CD4-positive, alpha-beta T cell (primary cell): ENCODE results near the gene MLYCD. TPM values are rescaled to one million over a fixed set of nuclear protein-coding genes. Genes with fewer than 3 reads are reported as not detected.

Experiments used
- ATAC-seq: fragments of 200-7000 bp; cut with Tn5 transposase; one replicate; pipeline ENCODE4 v1.10.0; 2022; ENCODE audit warnings: mild to moderate bottlenecking; ENCODE audit not compliant: poor library complexity
- CTCF ChIA-PET: fragments of 350-600 bp; sonication (Branson Sonifier 250); formaldehyde crosslinking; loops from one replicate; lab custom pipeline; 2021; ENCODE audit warnings: antibody characterized with exemption, inconsistent platforms; lab: Charles Lee
- POLR2A ChIA-PET: fragments of 350-600 bp; sonication (Branson Sonifier 250); formaldehyde crosslinking; loops from one replicate; lab custom pipeline; 2021; ENCODE audit warnings: antibody characterized with exemption, inconsistent platforms; lab: Charles Lee
- DNase-seq, 14 experiments: peaks; one replicate each; pipeline ENCODE4 v3.0.0-alpha.2; 2013 to 2020; ENCODE audit warnings: mixed read lengths in 2 of 14
- H3K27ac ChIP-seq, 2 donors: one replicate each; pipeline versions ENCODE4 v1.5.1 to v1.7.0; 2013; ENCODE audit warnings: low read length in 2 of 2, low read depth in 1 of 2, mild to moderate bottlenecking in 1 of 2
- H3K27me3 ChIP-seq, 2 experiments: 1 replicate in 1 of 2; 2 replicates in 1 of 2; pipeline versions ENCODE4 v1.6.1 to v1.7.0; 2013; ENCODE audit warnings: low read length in 2 of 2, control low read depth in 1 of 2, mild to moderate bottlenecking in 1 of 2, moderate library complexity in 1 of 2; ENCODE audit not compliant: insufficient read depth in 2 of 2, control insufficient read depth in 1 of 2
- H3K36me3 ChIP-seq: one replicate; pipeline ENCODE4 v1.6.1; 2013; ENCODE audit warnings: low read length, control low read depth; ENCODE audit not compliant: insufficient read depth
- H3K4me1 ChIP-seq: one replicate; pipeline ENCODE4 v1.6.1; 2013; ENCODE audit warnings: low read length, control low read depth; ENCODE audit not compliant: insufficient read depth
- H3K4me3 ChIP-seq: one replicate; pipeline ENCODE4 v1.5.1; 2013; ENCODE audit warnings: mild to moderate bottlenecking, low read length, moderate library complexity
- H3K9me3 ChIP-seq, 2 experiments: 1 replicate in 1 of 2; 2 replicates in 1 of 2; pipeline versions ENCODE4 v1.6.1 to v1.7.0; 2013; ENCODE audit warnings: low read length in 2 of 2, mild to moderate bottlenecking in 2 of 2, control low read depth in 1 of 2, moderate library complexity in 1 of 2; ENCODE audit not compliant: control insufficient read depth in 1 of 2, insufficient read depth in 1 of 2
- H3K27ac Mint-ChIP-seq: one replicate; pipeline ENCODE4 v1.8.0; 2020; ENCODE audit warnings: mixed read lengths
- H3K27me3 Mint-ChIP-seq: one replicate; pipeline ENCODE4 v1.8.0; 2021; ENCODE audit warnings: mixed read lengths
- H3K36me3 Mint-ChIP-seq: one replicate; pipeline ENCODE4 v1.8.0; 2021; ENCODE audit warnings: low read depth, mixed read lengths
- H3K4me1 Mint-ChIP-seq: one replicate; pipeline ENCODE4 v1.8.0; 2021; ENCODE audit warnings: low read depth, mixed read lengths
- H3K4me3 Mint-ChIP-seq: one replicate; pipeline ENCODE4 v1.8.0; 2020; ENCODE audit warnings: mild to moderate bottlenecking, mixed read lengths
- H3K9me3 Mint-ChIP-seq: one replicate; pipeline ENCODE4 v1.8.0; 2020; ENCODE audit warnings: mixed read lengths
- CTCF ChIP-seq: fragments of 200-600 bp; IDR thresholded peaks from one replicate; pipeline ENCODE4 v1.8.0; 2022; ENCODE audit warnings: antibody characterized with exemption, mild to moderate bottlenecking
- intact Hi-C, 2 experiments: fragments of 100-400 bp; cut with DNase I in 1 of 2; cut with micrococcal nuclease in 1 of 2; formaldehyde crosslinking; loops; one replicate each; pipeline versions ENCODE4 v1.15.1 to v1.9.0; 2023 to 2025; cut with DNase I, micrococcal nuclease
- total RNA-seq, 174 experiments: library from RNA in 2 of 174; stranded (reverse) in 2 of 174; gene quantifications; one replicate each; pipeline ENCODE4 v1.2.3 and lab custom pipeline; 2021 to 2026

Gene MLYCD
- total RNA-seq, 2 experiments from 2014 or later, result 4.7 to 5.3 TPM

DNA sequence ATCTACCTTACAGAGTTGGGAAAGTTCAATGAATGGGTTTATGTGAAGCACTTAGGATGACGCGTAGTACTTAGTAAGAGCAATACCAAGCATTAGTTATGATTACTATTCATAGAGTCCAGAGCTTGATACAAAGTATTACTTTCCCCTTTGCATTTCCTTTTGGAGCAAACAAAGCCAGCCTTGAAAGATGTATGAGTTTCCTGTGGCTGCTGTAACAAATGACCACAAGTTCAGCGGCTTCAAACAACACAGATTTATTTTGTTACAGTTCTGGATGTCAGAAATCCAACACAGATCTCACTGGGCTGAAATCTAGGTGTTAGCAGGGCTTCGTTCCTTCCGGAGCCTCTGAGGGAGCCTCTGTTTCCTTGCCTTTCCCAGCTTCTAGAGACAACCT lies 8.6 kb upstream of the MLYCD start:
- Mint-ChIP-seq H3K4me3 (no peak overlapping the region), H3K27me3 (peaks cover 28% of the 10 kb centered on the region), H3K4me1 (no peaks in the 10 kb centered on the region), H3K27ac (no peak overlapping the region), H3K9me3 (peaks cover 3% of the 10 kb centered on the region), H3K36me3 (no peaks in the 10 kb centered on the region)
- Histone ChIP-seq H3K4me1 (no peaks in the 10 kb centered on the region), H3K9me3 (peaks cover 6% of the 10 kb centered on the region in 2 experiments), H3K27ac (no peak overlapping the region), H3K4me3 (no peak overlapping the region), H3K27me3 (no peaks in the 10 kb centered on the region), H3K36me3 (no peaks in the 10 kb centered on the region)
- CTCF ChIA-PET, result no interaction called here
- ATAC-seq, result no peak
- TF ChIP-seq CTCF, result no peak
- intact Hi-C loops, result no loop called here
- no peak for DNase-seq
- POLR2A ChIA-PET, result no interaction called here

GRCh38 chr16:83891742-83892141 lies 7.2 kb upstream of the MLYCD start:
- peaks cover 22% of the 10 kb centered on the region for H3K27me3 Mint-ChIP-seq
- CTCF ChIA-PET, result no interaction called here
- no peak for ATAC-seq
- POLR2A ChIA-PET, result no interaction called here
- no peak overlapping the region for H3K27ac Mint-ChIP-seq
- peaks cover 3% of the 10 kb centered on the region for H3K9me3 Mint-ChIP-seq
- Histone ChIP-seq H3K9me3 (peaks cover 6% of the 10 kb centered on the region in 2 experiments), H3K27me3 (no peaks in the 10 kb centered on the region), H3K4me3 (no peak overlapping the region), H3K27ac (no peak overlapping the region), H3K4me1 (no peaks in the 10 kb centered on the region), H3K36me3 (no peaks in the 10 kb centered on the region)
- no peak overlapping the region for H3K4me3 Mint-ChIP-seq
- intact Hi-C loops, result no loop called here
- no peaks in the 10 kb centered on the region for H3K36me3 Mint-ChIP-seq
- no peak for DNase-seq
- no peaks in the 10 kb centered on the region for H3K4me1 Mint-ChIP-seq
- no peak for TF ChIP-seq CTCF

DNA sequence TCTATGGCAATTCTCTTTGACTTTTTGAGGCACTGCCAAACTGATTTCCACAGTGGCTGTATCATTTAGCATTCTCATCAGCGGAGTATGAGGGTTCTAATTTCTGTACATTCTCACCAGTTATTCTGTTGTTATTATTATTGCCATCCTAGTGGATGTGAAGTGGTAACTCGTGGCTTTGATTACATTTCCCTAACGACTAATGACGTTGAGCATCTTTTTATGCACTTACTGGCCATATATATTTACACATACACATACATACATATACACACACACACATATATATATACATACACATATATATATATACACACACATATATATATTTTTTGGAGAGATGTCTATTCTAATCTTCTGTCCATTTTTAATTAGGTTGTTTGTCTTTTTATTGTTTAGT lies 3.7 kb upstream of the MLYCD start:
- peaks cover 12% of the 10 kb centered on the region for H3K4me1 ChIP-seq
- ChIA-PET CTCF (no interaction called here), POLR2A (no interaction called here)
- peaks cover 6% of the 10 kb centered on the region in 2 experiments for H3K9me3 ChIP-seq
- H3K4me3 ChIP-seq, result no peak overlapping the region
- ATAC-seq (no peak), DNase-seq (no peak)
- no peak overlapping the region for H3K27ac ChIP-seq
- no peaks in the 10 kb centered on the region for H3K36me3 ChIP-seq
- Mint-ChIP-seq H3K27ac (no peak overlapping the region), H3K27me3 (peaks cover 14% of the 10 kb centered on the region), H3K9me3 (peaks cover 3% of the 10 kb centered on the region), H3K4me1 (peaks cover 14% of the 10 kb centered on the region), H3K4me3 (no peak overlapping the region), H3K36me3 (peaks cover 7% of the 10 kb centered on the region)
- intact Hi-C loops, result loop anchor here in 1 of 2 experiments (5.0 kb wide), 1 partner anchor 88 kb away; the partner anchor contains the start of gene HSBP1
- H3K27me3 ChIP-seq, result no peaks in the 10 kb centered on the region
- no peak for TF ChIP-seq CTCF
